ENCODE results near the gene LRMDA.

GRCh38 chr10:76552091-76552873 lies 1120.9 kb downstream of the LRMDA start:
- TF ChIP-seq FOS (IDR thresholded peaks at IDR 0.05; ENCODE audit: low read depth, low read length) (no peak), BHLHE40 (IDR thresholded peaks at IDR 0.05; ENCODE audit: low read depth, low read length) (no peak), RAD21 (IDR thresholded peaks at IDR 0.05; ENCODE audit: low read length) (no peak)

All from IMR-90 (cell line).